DMS79 treated with DMSO at 0.1 percent for 48 hours (cell line): Measurements from ENCODE around the gene EEF1AKMT3.
A peak's percentile ranks its signal among the peaks of the same experiment; 100 is the strongest.

Experiments used
- DNase-seq: peaks from one replicate; lab custom pipeline; 2025; lab: John Stamatoyannopoulos, UW

The EEF1AKMT3 gene

GRCh38 chr12:57735198-57735855 is 37.1 kb upstream of the EEF1AKMT3 start:
- peak; percentile 17 for DNase-seq

- no peak for DNase-seq
Measured at GRCh38 chr12:57735952-57736740, 36.3 kb upstream of the EEF1AKMT3 start.

- no peak for DNase-seq
Measured at GRCh38 chr12:57736741-57737466, 35.5 kb upstream of the EEF1AKMT3 start.

GRCh38 chr12:57737467-57738460 is 34.6 kb upstream of the EEF1AKMT3 start:
- DNase-seq, result no peak

GRCh38 chr12:57738661-57739237 is 33.7 kb upstream of the EEF1AKMT3 start, which contains the start of gene AGAP2:
TSS of gene AGAP2 (minus strand) at chr12:57738742. CDS start at chr12:57738246, 496 bp downstream.
- DNase-seq, result peak; percentile 43

GRCh38 chr12:57739387-57739786 is 33.0 kb upstream of the EEF1AKMT3 start:
- peak; percentile 26 for DNase-seq

GRCh38 chr12:57739914-57740538 is 32.4 kb upstream of the EEF1AKMT3 start:
- no peak for DNase-seq

GRCh38 chr12:57740656-57741412 is 31.6 kb upstream of the EEF1AKMT3 start:
- no peak for DNase-seq

GRCh38 chr12:57741413-57741789 is 31.0 kb upstream of the EEF1AKMT3 start:
- DNase-seq, result no peak

GRCh38 chr12:57741844-57742738 is 30.3 kb upstream of the EEF1AKMT3 start:
- DNase-seq, result no peak

- no peak for DNase-seq
Measured at GRCh38 chr12:57743769-57744168, 28.6 kb upstream of the EEF1AKMT3 start.

- DNase-seq, result peak; percentile 70
Measured at GRCh38 chr12:57744194-57744776, 28.1 kb upstream of the EEF1AKMT3 start.

- peak; percentile 94 for DNase-seq
Measured at GRCh38 chr12:57744777-57745484, 27.5 kb upstream of the EEF1AKMT3 start, which contains the start of gene TSPAN31. TSS of gene TSPAN31 (plus strand) at chr12:57745039. CDS start at chr12:57745155, 116 bp downstream.

- DNase-seq, result no peak
Measured at GRCh38 chr12:57745485-57745881, 26.9 kb upstream of the EEF1AKMT3 start.

GRCh38 chr12:57746025-57746424 is 26.4 kb upstream of the EEF1AKMT3 start:
- no peak for DNase-seq

GRCh38 chr12:57749061-57749460 is 23.4 kb upstream of the EEF1AKMT3 start:
- DNase-seq, result no peak

- DNase-seq, result no peak
Measured at GRCh38 chr12:57750561-57751431, 21.6 kb upstream of the EEF1AKMT3 start.
